Stimulated activated CD4-positive, alpha-beta T cell treated with anti-CD3 and anti-CD28 coated beads, Interleukin-1b, Interleukin-23, amount 100 ng/mL, for 48 hours (primary cell): ENCODE results near the gene NPFF.

Source experiments
- DNase-seq: peaks from one replicate; pipeline ENCODE4 v3.0.0-alpha.2; 2020

The NPFF gene

DNA sequence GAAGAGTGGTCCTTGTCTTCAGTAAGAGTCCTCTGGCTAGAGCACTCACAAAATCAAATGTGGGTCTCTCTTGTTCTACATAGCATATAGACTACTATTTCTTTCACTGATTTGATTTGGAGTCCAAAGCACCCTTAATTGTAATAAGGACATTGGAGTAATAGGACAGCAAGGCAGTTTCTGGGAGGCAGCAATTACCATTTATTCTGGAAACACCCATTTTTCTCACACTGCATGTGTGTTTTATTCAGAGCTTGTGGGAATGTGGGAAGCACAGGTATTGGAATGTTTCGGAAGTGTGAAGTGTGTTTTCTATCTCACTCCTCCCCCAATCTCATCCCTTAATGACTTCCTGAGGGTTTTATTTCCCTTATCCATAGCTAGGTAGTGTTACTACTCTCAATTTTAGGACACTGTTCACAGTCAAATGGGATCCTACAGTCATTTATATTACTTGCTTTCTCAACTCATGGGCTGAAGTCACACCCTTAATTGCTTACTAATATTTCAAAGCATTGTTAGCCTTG is 35.2 kb downstream of the NPFF start:
- DNase-seq, result no peak

GRCh38 chr12:53468282-53468681 is 39.0 kb downstream of the NPFF start:
- no peak for DNase-seq

DNA sequence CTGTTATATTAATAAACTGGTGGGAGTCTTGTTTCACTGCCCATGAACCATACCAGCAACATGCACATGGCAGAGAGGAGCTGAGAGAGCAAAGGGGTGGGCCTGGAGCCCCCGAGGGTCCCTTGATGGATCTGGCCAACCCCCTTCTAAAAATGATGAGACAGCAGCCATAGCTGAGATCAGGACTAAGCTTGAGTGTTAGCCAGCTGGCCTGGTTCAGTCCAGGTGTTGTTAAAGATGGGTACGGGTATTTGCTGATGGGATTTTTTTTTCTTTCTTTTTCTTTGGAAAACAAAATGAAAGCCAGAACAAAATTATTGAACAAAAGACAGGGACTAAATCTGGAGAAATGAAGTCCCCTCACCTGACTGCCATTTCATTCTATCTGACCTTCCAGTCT is 39.4 kb downstream of the NPFF start:
- DNase-seq, result no peak

DNA sequence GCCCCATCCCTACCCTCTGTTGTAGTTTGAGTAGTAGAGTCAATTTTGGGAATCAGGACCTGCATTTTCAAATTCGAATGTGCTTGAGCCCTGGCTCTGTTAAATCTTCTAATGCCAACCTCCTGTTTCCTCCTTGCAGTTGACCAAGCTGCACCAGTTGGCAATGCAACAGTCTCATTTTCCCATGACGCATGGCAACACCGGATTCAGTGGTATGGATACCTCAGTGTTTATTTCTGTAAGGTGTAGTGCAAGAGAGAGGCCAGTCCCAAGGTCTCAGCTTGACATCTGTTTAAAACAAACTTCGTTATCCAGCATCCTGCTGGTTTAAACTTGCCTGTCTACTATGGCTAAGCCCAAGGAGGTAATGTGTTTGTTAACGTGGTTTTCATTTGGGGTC is 40.2 kb downstream of the NPFF start:
- no peak for DNase-seq

GRCh38 chr12:53466640-53467039 is 40.6 kb downstream of the NPFF start:
- DNase-seq, result no peak

GRCh38 chr12:53465679-53466078 is 41.6 kb downstream of the NPFF start:
- DNase-seq, result no peak

GRCh38 chr12:53464685-53465418 is 42.4 kb downstream of the NPFF start:
- no peak for DNase-seq

DNA sequence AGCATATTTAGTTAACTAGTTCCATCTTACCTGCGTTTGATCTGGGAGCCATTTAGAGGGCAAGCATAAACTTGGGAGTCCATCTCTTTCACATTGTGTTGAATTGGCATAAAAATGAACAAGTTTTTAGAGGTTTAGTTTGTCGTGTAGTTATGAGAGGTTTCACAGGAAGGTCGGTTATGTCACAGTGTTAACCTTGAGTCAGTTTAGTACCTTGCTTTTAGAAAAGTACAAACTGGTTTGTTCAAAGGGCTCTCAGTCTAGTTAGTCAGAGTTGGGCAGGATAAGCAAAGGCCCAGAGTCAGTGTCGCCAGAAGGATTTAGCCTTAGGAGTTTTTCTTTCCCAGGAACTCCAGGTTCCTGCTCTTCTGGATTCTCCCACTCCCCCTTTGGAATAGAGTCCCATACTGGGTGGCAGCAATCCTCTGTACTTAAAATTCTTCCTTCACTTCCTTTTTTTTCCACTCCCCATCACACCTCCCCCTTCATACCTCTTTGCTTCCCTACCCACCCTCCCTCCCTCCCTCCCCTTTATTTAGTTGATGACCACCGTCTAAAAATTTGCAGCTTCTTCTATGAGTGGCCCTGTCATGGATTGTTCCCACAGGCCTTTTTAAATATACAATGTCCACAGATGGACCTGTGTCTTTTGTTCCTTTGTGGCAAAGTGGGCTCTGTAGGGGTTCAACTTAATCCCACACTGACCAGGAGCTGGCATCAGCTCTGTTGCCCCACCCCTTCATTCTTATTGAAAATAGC is 43.3 kb downstream of the NPFF start:
- DNase-seq, result no peak

GRCh38 chr12:53462935-53463334 is 44.3 kb downstream of the NPFF start:
- no peak for DNase-seq

DNA sequence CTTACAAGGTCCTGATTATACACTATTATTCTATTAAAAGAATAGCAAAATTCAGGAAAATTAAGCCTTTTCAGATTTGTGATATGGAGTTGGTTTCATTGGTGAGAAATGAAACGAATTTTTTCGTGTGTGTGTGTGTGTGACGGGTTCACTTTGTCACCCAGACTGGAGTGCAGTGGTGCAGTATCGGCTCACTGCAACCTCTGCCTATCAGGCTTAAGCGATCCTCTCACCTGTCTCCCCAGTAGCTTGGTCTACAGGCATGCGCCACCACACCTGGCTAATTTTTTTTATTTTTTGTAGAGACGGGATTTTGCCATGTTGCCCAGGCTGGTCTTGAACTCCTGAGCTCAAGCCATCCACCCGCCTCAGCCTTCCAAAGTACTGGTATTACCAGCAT is 45.7 kb downstream of the NPFF start:
- no peak for DNase-seq

- no peak for DNase-seq
Observed at GRCh38 chr12:53461059-53461458, 46.2 kb downstream of the NPFF start.

GRCh38 chr12:53459097-53459496 is 48.2 kb downstream of the NPFF start:
- no peak for DNase-seq
